ENCODE data around the gene CPA3.

Gene CPA3

GRCh38 chr3:148847351-148847750 lies 17.7 kb upstream of the CPA3 start:
- Mint-ChIP-seq H3K27ac (no peak overlapping the region), H3K27me3 (peaks cover 6% of the 10 kb centered on the region), H3K4me1 (ENCODE audit: low read depth) (no peaks in the 10 kb centered on the region), H3K9me3 (no peaks in the 10 kb centered on the region), H3K4me3 (no peak overlapping the region), H3K36me3 (ENCODE audit: low read depth) (no peaks in the 10 kb centered on the region)

GRCh38 chr3:148848410-148848809 lies 16.7 kb upstream of the CPA3 start:
- Mint-ChIP-seq H3K36me3 (ENCODE audit: low read depth) (no peaks in the 10 kb centered on the region), H3K27me3 (no peaks in the 10 kb centered on the region), H3K27ac (no peak overlapping the region), H3K4me1 (ENCODE audit: low read depth) (no peaks in the 10 kb centered on the region), H3K4me3 (no peak overlapping the region), H3K9me3 (no peaks in the 10 kb centered on the region)

- no peak overlapping the region for H3K4me3 Mint-ChIP-seq
- H3K27me3 Mint-ChIP-seq, result no peaks in the 10 kb centered on the region
- no peaks in the 10 kb centered on the region for H3K36me3 Mint-ChIP-seq (ENCODE audit: low read depth)
- no peak overlapping the region for H3K27ac Mint-ChIP-seq
- no peaks in the 10 kb centered on the region for H3K9me3 Mint-ChIP-seq
- H3K4me1 Mint-ChIP-seq (ENCODE audit: low read depth), result no peaks in the 10 kb centered on the region
These were observed 12.7 kb upstream of the CPA3 start for GRCh38 chr3:148852271-148852992.

GRCh38 chr3:148853076-148853475 lies 12.0 kb upstream of the CPA3 start:
- Mint-ChIP-seq H3K36me3 (ENCODE audit: low read depth) (no peaks in the 10 kb centered on the region), H3K27me3 (no peaks in the 10 kb centered on the region), H3K9me3 (no peaks in the 10 kb centered on the region), H3K4me3 (no peak overlapping the region), H3K4me1 (ENCODE audit: low read depth) (no peaks in the 10 kb centered on the region), H3K27ac (no peak overlapping the region)

GRCh38 chr3:148854061-148854460 lies 11.0 kb upstream of the CPA3 start:
- Mint-ChIP-seq H3K36me3 (ENCODE audit: low read depth) (no peaks in the 10 kb centered on the region), H3K27me3 (no peaks in the 10 kb centered on the region), H3K4me3 (no peak overlapping the region)

GRCh38 chr3:148856384-148856783 lies 8.7 kb upstream of the CPA3 start:
- Mint-ChIP-seq H3K27me3 (peaks cover 4% of the 10 kb centered on the region), H3K36me3 (ENCODE audit: low read depth) (no peaks in the 10 kb centered on the region), H3K27ac (no peak overlapping the region), H3K9me3 (no peaks in the 10 kb centered on the region), H3K4me3 (no peak overlapping the region), H3K4me1 (ENCODE audit: low read depth) (no peaks in the 10 kb centered on the region)

More at GRCh38 chr3:148854061-148854460, 11.0 kb upstream of the CPA3 start:
- Mint-ChIP-seq H3K4me1 (ENCODE audit: low read depth) (no peaks in the 10 kb centered on the region), H3K9me3 (no peaks in the 10 kb centered on the region), H3K27ac (no peak overlapping the region)

- Mint-ChIP-seq H3K27ac (no peak overlapping the region), H3K4me3 (no peak overlapping the region), H3K36me3 (ENCODE audit: low read depth) (no peaks in the 10 kb centered on the region), H3K4me1 (ENCODE audit: low read depth) (no peaks in the 10 kb centered on the region), H3K9me3 (no peaks in the 10 kb centered on the region), H3K27me3 (peaks cover 9% of the 10 kb centered on the region)
These were observed 7.8 kb upstream of the CPA3 start for GRCh38 chr3:148857316-148857715.

- Mint-ChIP-seq H3K9me3 (no peaks in the 10 kb centered on the region), H3K4me1 (ENCODE audit: low read depth) (no peaks in the 10 kb centered on the region), H3K4me3 (no peak overlapping the region), H3K27me3 (peaks cover 15% of the 10 kb centered on the region), H3K36me3 (ENCODE audit: low read depth) (no peaks in the 10 kb centered on the region), H3K27ac (no peak overlapping the region)
These were observed 3.7 kb upstream of the CPA3 start for GRCh38 chr3:148861277-148861869.

- Mint-ChIP-seq H3K27me3 (peaks cover 27% of the 10 kb centered on the region), H3K4me1 (ENCODE audit: low read depth) (no peaks in the 10 kb centered on the region), H3K27ac (no peak overlapping the region), H3K9me3 (no peaks in the 10 kb centered on the region), H3K4me3 (no peak overlapping the region), H3K36me3 (ENCODE audit: low read depth) (no peaks in the 10 kb centered on the region)
These were observed 1.8 kb upstream of the CPA3 start for GRCh38 chr3:148863297-148863696.

GRCh38 chr3:148863814-148864213 lies 1.3 kb upstream of the CPA3 start:
- H3K27me3 Mint-ChIP-seq, result peaks cover 27% of the 10 kb centered on the region
- H3K9me3 Mint-ChIP-seq, result no peaks in the 10 kb centered on the region
- H3K4me3 Mint-ChIP-seq, result no peak overlapping the region
- no peaks in the 10 kb centered on the region for H3K36me3 Mint-ChIP-seq (ENCODE audit: low read depth)
- no peaks in the 10 kb centered on the region for H3K4me1 Mint-ChIP-seq (ENCODE audit: low read depth)
- H3K27ac Mint-ChIP-seq, result no peak overlapping the region

GRCh38 chr3:148866261-148866660 lies 1.2 kb downstream of the CPA3 start:
- no peaks in the 10 kb centered on the region for H3K9me3 Mint-ChIP-seq
- H3K27ac Mint-ChIP-seq, result no peak overlapping the region
- no peaks in the 10 kb centered on the region for H3K4me1 Mint-ChIP-seq (ENCODE audit: low read depth)
- peaks cover 23% of the 10 kb centered on the region for H3K27me3 Mint-ChIP-seq
- no peak overlapping the region for H3K4me3 Mint-ChIP-seq
- H3K36me3 Mint-ChIP-seq (ENCODE audit: low read depth), result no peaks in the 10 kb centered on the region

GRCh38 chr3:148873270-148873927 lies 8.3 kb downstream of the CPA3 start:
- Mint-ChIP-seq H3K27me3 (peaks cover 13% of the 10 kb centered on the region), H3K27ac (no peak overlapping the region), H3K36me3 (ENCODE audit: low read depth) (no peaks in the 10 kb centered on the region), H3K4me1 (ENCODE audit: low read depth) (no peaks in the 10 kb centered on the region), H3K9me3 (no peaks in the 10 kb centered on the region), H3K4me3 (no peak overlapping the region)

GRCh38 chr3:148873977-148874376 lies 8.9 kb downstream of the CPA3 start:
- Mint-ChIP-seq H3K36me3 (ENCODE audit: low read depth) (no peaks in the 10 kb centered on the region), H3K27me3 (peaks cover 16% of the 10 kb centered on the region), H3K9me3 (no peaks in the 10 kb centered on the region), H3K4me1 (ENCODE audit: low read depth) (no peaks in the 10 kb centered on the region), H3K27ac (no peak overlapping the region), H3K4me3 (no peak overlapping the region)

GRCh38 chr3:148878095-148878494 lies 13.0 kb downstream of the CPA3 start:
- no peak overlapping the region for H3K27ac Mint-ChIP-seq
- no peaks in the 10 kb centered on the region for H3K4me1 Mint-ChIP-seq (ENCODE audit: low read depth)
- H3K9me3 Mint-ChIP-seq, result no peaks in the 10 kb centered on the region
- H3K4me3 Mint-ChIP-seq, result no peak overlapping the region
- H3K27me3 Mint-ChIP-seq, result peaks cover 16% of the 10 kb centered on the region
- H3K36me3 Mint-ChIP-seq (ENCODE audit: low read depth), result no peaks in the 10 kb centered on the region

- H3K4me3 Mint-ChIP-seq, result no peak overlapping the region
- no peaks in the 10 kb centered on the region for H3K36me3 Mint-ChIP-seq (ENCODE audit: low read depth)
- H3K27ac Mint-ChIP-seq, result no peak overlapping the region
- H3K4me1 Mint-ChIP-seq (ENCODE audit: low read depth), result no peaks in the 10 kb centered on the region
- H3K27me3 Mint-ChIP-seq, result peaks cover 16% of the 10 kb centered on the region
- no peaks in the 10 kb centered on the region for H3K9me3 Mint-ChIP-seq
These were observed 14.2 kb downstream of the CPA3 start for GRCh38 chr3:148879256-148879655.

Data from stimulated activated naive CD8-positive, alpha-beta T cell treated with anti-CD3 and anti-CD28 coated beads, Interleukin-15, Interleukin-2, amounts not matched to agents 100 ng/mL and 50 ng/mL, for 24 hours (primary cell).